ENCODE measurements around the gene PELI3.

- TF ChIP-seq CTCF (IDR thresholded peaks at IDR 0.05) (no peak), EP300 (IDR thresholded peaks at IDR 0.05) (no peak), POLR2A (IDR thresholded peaks at IDR 0.05) (no peak)
These were observed 46.9 kb upstream of the PELI3 start for GRCh38 chr11:66419825-66420224.
